HepG2 (cell line): ENCODE measurements around the gene FZD8. TPM values are rescaled to one million over a fixed set of nuclear protein-coding genes. Genes with fewer than 3 reads are reported as not detected.

Experiments used
- ARNT2 ChIP-seq: sonication (generic); formaldehyde crosslinking; IDR thresholded peaks from 2 replicates; pipeline ENCODE4 v1.8.0; 2022; ENCODE audit warnings: mild to moderate bottlenecking, low read depth, missing genetic modification reagents, moderate library complexity
- GPBP1L1 ChIP-seq: sonication (generic); formaldehyde crosslinking; IDR thresholded peaks from 2 replicates; pipeline ENCODE4 v1.5.0; 2020; ENCODE audit warnings: mild to moderate bottlenecking, missing genetic modification reagents
- KDM3A ChIP-seq: IDR thresholded peaks from 2 replicates; pipeline ENCODE4 v1.6.1; 2018; ENCODE audit warnings: low read depth, missing compliant biosample characterization
- MEIS1 ChIP-seq: sonication (generic); formaldehyde crosslinking; IDR thresholded peaks from 2 replicates; pipeline ENCODE4 v1.9.0; 2021; ENCODE audit warnings: mild to moderate bottlenecking, missing genetic modification reagents, moderate library complexity, borderline replicate concordance
- SP1 ChIP-seq, 2 experiments: fragments of 450-650 bp in 1 of 2; sonication (generic) in 1 of 2; formaldehyde crosslinking in 1 of 2; IDR thresholded peaks; 2 replicates each; pipeline versions ENCODE4 v1.4.0 to v1.6.1; 2016 to 2020; ENCODE audit warnings: missing genetic modification reagents in 1 of 2
- YY1 ChIP-seq: IDR thresholded peaks from 2 replicates; pipeline ENCODE4 v1.6.1; 2011; ENCODE audit warnings: low read length, low read depth, moderate library complexity, mild to moderate bottlenecking; ENCODE audit not compliant: insufficient read depth, insufficient replicate concordance
- ZIK1 ChIP-seq: sonication (generic); formaldehyde crosslinking; IDR thresholded peaks from 2 replicates; pipeline ENCODE4 v1.5.0; 2020; ENCODE audit warnings: mild to moderate bottlenecking, low read depth, missing genetic modification reagents, borderline replicate concordance
- polyA plus RNA-seq, 8 experiments: library from polyadenylated mRNA; depleted of rRNA in 3 of 8; stranded (reverse) in 7 of 8; unstranded in 1 of 8; fragments of >200 nt; fragmentation: Illumina TruSeq in 4 of 8; extraction: Trizol in 4 of 8; gene quantifications; 2 replicates each; pipeline versions ENCODE4 v1.2.1 to v1.2.3, GENCODE V29; 2011 to 2016; ENCODE audit warnings: low read depth in 4 of 8, missing spikeins in 1 of 8, mixed read lengths in 1 of 8; ENCODE audit not compliant: insufficient read depth in 1 of 8
- total RNA-seq, 5 experiments: library from RNA; depleted of rRNA; stranded (reverse); fragments of >200 nt; fragmentation: Illumina TruSeq; extraction: Trizol; gene quantifications; 2 replicates each; pipeline ENCODE4 v1.2.3, GENCODE V29; 2016; ENCODE audit warnings: low read depth in 1 of 5
- TF ChIP-seq, protein P1 (sequence below): sonication (generic); formaldehyde crosslinking; IDR thresholded peaks from 2 replicates; pipeline ENCODE4 v1.8.1; 2023; ENCODE audit warnings: mild to moderate bottlenecking, missing genetic modification reagents
- TF ChIP-seq, protein P2 (sequence below): sonication (generic); formaldehyde crosslinking; IDR thresholded peaks from 2 replicates; pipeline ENCODE4 v1.4.0; 2020; ENCODE audit warnings: missing genetic modification reagents
- TF ChIP-seq, protein P3 (sequence below): sonication (generic); formaldehyde crosslinking; IDR thresholded peaks from 2 replicates; pipeline ENCODE4 v1.5.0; 2020; ENCODE audit warnings: mild to moderate bottlenecking, missing genetic modification reagents
- TF ChIP-seq, protein P4 (sequence below): sonication (generic); formaldehyde crosslinking; IDR thresholded peaks from 2 replicates; pipeline ENCODE4 v1.4.0; 2020; ENCODE audit warnings: missing genetic modification reagents
- TF ChIP-seq, protein P5 (sequence below): sonication (generic); formaldehyde crosslinking; IDR thresholded peaks from 2 replicates; pipeline ENCODE4 v1.8.1; 2023; ENCODE audit warnings: missing genetic modification reagents, mild to moderate bottlenecking, borderline replicate concordance

The FZD8 gene
- total and polyA plus RNA-seq, 2 of the 13 experiments (the other 11 are each of a cell fraction or from before 2014, with no cell fraction given): 0.05 to 0.07 TPM

GRCh38 chr10:35640951-35641675 is 983 bp downstream of the FZD8 start (continued):
- TF ChIP-seq, protein P1, sequence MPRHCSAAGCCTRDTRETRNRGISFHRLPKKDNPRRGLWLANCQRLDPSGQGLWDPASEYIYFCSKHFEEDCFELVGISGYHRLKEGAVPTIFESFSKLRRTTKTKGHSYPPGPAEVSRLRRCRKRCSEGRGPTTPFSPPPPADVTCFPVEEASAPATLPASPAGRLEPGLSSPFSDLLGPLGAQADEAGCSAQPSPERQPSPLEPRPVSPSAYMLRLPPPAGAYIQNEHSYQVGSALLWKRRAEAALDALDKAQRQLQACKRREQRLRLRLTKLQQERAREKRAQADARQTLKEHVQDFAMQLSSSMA (CRISPR knock-in tag): no peak
- TF ChIP-seq, protein P2, sequence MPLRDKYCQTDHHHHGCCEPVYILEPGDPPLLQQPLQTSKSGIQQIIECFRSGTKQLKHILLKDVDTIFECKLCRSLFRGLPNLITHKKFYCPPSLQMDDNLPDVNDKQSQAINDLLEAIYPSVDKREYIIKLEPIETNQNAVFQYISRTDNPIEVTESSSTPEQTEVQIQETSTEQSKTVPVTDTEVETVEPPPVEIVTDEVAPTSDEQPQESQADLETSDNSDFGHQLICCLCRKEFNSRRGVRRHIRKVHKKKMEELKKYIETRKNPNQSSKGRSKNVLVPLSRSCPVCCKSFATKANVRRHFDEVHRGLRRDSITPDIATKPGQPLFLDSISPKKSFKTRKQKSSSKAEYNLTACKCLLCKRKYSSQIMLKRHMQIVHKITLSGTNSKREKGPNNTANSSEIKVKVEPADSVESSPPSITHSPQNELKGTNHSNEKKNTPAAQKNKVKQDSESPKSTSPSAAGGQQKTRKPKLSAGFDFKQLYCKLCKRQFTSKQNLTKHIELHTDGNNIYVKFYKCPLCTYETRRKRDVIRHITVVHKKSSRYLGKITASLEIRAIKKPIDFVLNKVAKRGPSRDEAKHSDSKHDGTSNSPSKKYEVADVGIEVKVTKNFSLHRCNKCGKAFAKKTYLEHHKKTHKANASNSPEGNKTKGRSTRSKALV (CRISPR knock-in tag): peak; percentile 97
- TF ChIP-seq MEIS1 (CRISPR knock-in tag): 0 out of 2 replicates have a peak, but pooled peaks have one; percentile 27
- 0 out of 2 replicates have a peak, but pooled peaks have one; percentile 24 for TF ChIP-seq KDM3A (CRISPR knock-in tag)
- TF ChIP-seq, protein P3, sequence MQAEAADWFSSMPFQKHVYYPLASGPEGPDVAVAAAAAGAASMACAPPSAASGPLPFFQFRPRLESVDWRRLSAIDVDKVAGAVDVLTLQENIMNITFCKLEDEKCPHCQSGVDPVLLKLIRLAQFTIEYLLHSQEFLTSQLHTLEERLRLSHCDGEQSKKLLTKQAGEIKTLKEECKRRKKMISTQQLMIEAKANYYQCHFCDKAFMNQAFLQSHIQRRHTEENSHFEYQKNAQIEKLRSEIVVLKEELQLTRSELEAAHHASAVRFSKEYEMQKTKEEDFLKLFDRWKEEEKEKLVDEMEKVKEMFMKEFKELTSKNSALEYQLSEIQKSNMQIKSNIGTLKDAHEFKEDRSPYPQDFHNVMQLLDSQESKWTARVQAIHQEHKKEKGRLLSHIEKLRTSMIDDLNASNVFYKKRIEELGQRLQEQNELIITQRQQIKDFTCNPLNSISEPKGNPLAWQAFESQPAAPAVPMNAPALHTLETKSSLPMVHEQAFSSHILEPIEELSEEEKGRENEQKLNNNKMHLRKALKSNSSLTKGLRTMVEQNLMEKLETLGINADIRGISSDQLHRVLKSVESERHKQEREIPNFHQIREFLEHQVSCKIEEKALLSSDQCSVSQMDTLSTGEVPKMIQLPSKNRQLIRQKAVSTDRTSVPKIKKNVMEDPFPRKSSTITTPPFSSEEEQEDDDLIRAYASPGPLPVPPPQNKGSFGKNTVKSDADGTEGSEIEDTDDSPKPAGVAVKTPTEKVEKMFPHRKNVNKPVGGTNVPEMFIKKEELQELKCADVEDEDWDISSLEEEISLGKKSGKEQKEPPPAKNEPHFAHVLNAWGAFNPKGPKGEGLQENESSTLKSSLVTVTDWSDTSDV (CRISPR knock-in tag): peak; percentile 43; the same call in 1 of the 2 replicates
- TF ChIP-seq YY1: no peak
- TF ChIP-seq, protein P4, sequence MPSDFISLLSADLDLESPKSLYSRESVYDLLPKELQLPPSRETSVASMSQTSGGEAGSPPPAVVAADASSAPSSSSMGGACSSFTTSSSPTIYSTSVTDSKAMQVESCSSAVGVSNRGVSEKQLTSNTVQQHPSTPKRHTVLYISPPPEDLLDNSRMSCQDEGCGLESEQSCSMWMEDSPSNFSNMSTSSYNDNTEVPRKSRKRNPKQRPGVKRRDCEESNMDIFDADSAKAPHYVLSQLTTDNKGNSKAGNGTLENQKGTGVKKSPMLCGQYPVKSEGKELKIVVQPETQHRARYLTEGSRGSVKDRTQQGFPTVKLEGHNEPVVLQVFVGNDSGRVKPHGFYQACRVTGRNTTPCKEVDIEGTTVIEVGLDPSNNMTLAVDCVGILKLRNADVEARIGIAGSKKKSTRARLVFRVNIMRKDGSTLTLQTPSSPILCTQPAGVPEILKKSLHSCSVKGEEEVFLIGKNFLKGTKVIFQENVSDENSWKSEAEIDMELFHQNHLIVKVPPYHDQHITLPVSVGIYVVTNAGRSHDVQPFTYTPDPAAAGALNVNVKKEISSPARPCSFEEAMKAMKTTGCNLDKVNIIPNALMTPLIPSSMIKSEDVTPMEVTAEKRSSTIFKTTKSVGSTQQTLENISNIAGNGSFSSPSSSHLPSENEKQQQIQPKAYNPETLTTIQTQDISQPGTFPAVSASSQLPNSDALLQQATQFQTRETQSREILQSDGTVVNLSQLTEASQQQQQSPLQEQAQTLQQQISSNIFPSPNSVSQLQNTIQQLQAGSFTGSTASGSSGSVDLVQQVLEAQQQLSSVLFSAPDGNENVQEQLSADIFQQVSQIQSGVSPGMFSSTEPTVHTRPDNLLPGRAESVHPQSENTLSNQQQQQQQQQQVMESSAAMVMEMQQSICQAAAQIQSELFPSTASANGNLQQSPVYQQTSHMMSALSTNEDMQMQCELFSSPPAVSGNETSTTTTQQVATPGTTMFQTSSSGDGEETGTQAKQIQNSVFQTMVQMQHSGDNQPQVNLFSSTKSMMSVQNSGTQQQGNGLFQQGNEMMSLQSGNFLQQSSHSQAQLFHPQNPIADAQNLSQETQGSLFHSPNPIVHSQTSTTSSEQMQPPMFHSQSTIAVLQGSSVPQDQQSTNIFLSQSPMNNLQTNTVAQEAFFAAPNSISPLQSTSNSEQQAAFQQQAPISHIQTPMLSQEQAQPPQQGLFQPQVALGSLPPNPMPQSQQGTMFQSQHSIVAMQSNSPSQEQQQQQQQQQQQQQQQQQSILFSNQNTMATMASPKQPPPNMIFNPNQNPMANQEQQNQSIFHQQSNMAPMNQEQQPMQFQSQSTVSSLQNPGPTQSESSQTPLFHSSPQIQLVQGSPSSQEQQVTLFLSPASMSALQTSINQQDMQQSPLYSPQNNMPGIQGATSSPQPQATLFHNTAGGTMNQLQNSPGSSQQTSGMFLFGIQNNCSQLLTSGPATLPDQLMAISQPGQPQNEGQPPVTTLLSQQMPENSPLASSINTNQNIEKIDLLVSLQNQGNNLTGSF (CRISPR knock-in tag): peak; percentile 58; the same call in 1 of the 2 replicates
- peak; percentile 72; the same call in 1 of the 2 replicates for TF ChIP-seq ARNT2 (CRISPR knock-in tag)
- 0 out of 2 replicates have a peak, but pooled peaks have one; percentile 31 for TF ChIP-seq ZIK1 (CRISPR knock-in tag)
- TF ChIP-seq, protein P5, sequence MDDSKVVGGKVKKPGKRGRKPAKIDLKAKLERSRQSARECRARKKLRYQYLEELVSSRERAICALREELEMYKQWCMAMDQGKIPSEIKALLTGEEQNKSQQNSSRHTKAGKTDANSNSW (CRISPR knock-in tag): peak; percentile 83; the same call in 1 of the 2 replicates
- no peak for TF ChIP-seq SP1 (IDR thresholded peaks at IDR 0.05)
- TF ChIP-seq SP1 (CRISPR knock-in tag; IDR thresholded peaks at IDR 0.05): no peak
- no peak for TF ChIP-seq GPBP1L1 (CRISPR knock-in tag)
